Measurements from ENCODE around the gene ALOX12B. TPM values are rescaled to one million over a fixed set of nuclear protein-coding genes. Genes with fewer than 3 reads are reported as not detected.
"Not testable (repeated sequence)": the region's sequence is repeated elsewhere in the genome, so short reads cannot be mapped to it uniquely, and the experiment has no call there.

ALOX12B gene
- total RNA-seq, 4 donors from 2014 or later, result not detected

- Histone ChIP-seq H3K4me1 (peaks cover 9 to 15% of the 10 kb centered on the region in 2 donors), H3K27ac (no peak overlapping the region), H3K9me3 (no peaks in the 10 kb centered on the region), H3K27me3 (no peaks in the 10 kb centered on the region), H3K36me3 (no peaks in the 10 kb centered on the region), H3K4me3 (replicated peaks in 1 of 3) (no peak overlapping the region)
- intact Hi-C loops (cut with DNase I), result no loop called here
- WGBS, 2 donors, result 75 to 81% methylated on average over 9 of the region's 9 CpGs
- no peak for DNase-seq
- TF ChIP-seq POLR2A (IDR thresholded peaks at IDR 0.05) (no peak), CTCF (IDR thresholded peaks at IDR 0.05) (no peak)
These were observed 62.2 kb downstream of the ALOX12B start for GRCh38 chr17:8025176-8025911.

- 89 to 90% methylated on average over 6 of the region's 6 CpGs for WGBS, 2 donors
- H3K9me3 ChIP-seq; H3K36me3 ChIP-seq; H3K27ac ChIP-seq; DNase-seq; H3K4me3 ChIP-seq (replicated peaks in 1 of 3); intact Hi-C loops (cut with DNase I); H3K27me3 ChIP-seq: not testable (repeated sequence)
- peaks cover 9 to 15% of the 10 kb centered on the region in 2 donors for H3K4me1 ChIP-seq
These were observed 63.4 kb downstream of the ALOX12B start for GRCh38 chr17:8024161-8024560.

Small RNAs within 50 kb of the gene (microRNA-seq; reads per million reads assigned to microRNA genes)
- not detected for gene MIR4314

Small RNAs within 50 kb of the gene (small RNA-seq; reads per million reads assigned to genes)
- gene MIR4314, result not detected

Other genes starting within 250 kb of the ALOX12B start
- gene TMEM88, start 232.7 kb downstream of the ALOX12B start, total RNA-seq, result 10 to 100 TPM; 12.3 to 39.5 (median 18.4) TPM
- 100 to 1,000 TPM in 2 of 4 donors, 10 to 100 TPM in 2; 24.6 to 180 (median 79.6) TPM for gene NAA38, start 230.2 kb downstream of the ALOX12B start, total RNA-seq
- 10 to 100 TPM; 14.9 to 29.5 (median 23.5) TPM for gene CYB5D1, start 229.7 kb downstream of the ALOX12B start, total RNA-seq
- 100 to 1,000 TPM in 1 of 4 donors, 10 to 100 TPM in 3; 78.9 to 117 (median 91.4) TPM for gene CHD3, start 198.9 kb downstream of the ALOX12B start, total RNA-seq
- 1 to 10 TPM; 1.1 to 4.3 (median 2.2) TPM for gene RNF227, start 171.4 kb downstream of the ALOX12B start, total RNA-seq
- 1 to 10 TPM in 2 of 4 donors, under 1 TPM in 2; 0.40 to 3.7 (median 1.5) TPM for gene KCNAB3, start 157.9 kb downstream of the ALOX12B start, total RNA-seq
- 10 to 100 TPM; 40.2 to 59.0 (median 53.4) TPM for gene TRAPPC1, start 155.8 kb downstream of the ALOX12B start, total RNA-seq
- gene CNTROB, start 155.5 kb downstream of the ALOX12B start, total RNA-seq, result 10 to 100 TPM; 21.0 to 35.9 (median 28.0) TPM
- not detected for gene GUCY2D, start 85.1 kb downstream of the ALOX12B start, total RNA-seq
- gene ALOX15B, start 48.7 kb downstream of the ALOX12B start, total RNA-seq, result 1 to 10 TPM in 3 of 4 donors, under 1 TPM in 1; 0.67 to 3.3 (median 1.1) TPM
- not detected for gene ALOXE3, start 30.8 kb upstream of the ALOX12B start, total RNA-seq
- 1 to 10 TPM in 1 of 4 donors, not detected in 3; 1.7 TPM for gene HES7, start 36.4 kb upstream of the ALOX12B start, total RNA-seq
- 100 to 1,000 TPM in 3 of 4 donors, 10 to 100 TPM in 1; 85.2 to 148 (median 137) TPM for gene PER1, start 64.7 kb upstream of the ALOX12B start, total RNA-seq
- 10 to 100 TPM; 30.6 to 35.2 (median 33.4) TPM for gene VAMP2, start 75.2 kb upstream of the ALOX12B start, total RNA-seq
- gene TMEM107, start 88.7 kb upstream of the ALOX12B start, total RNA-seq, result 10 to 100 TPM; 19.7 to 34.7 (median 32.2) TPM
- 10 to 100 TPM in 3 of 4 donors, 1 to 10 TPM in 1; 7.7 to 17.0 (median 15.5) TPM for gene BORCS6, start 102.5 kb upstream of the ALOX12B start, total RNA-seq
- 1 to 10 TPM in 1 of 4 donors, not detected in 3; 6.0 TPM for gene AURKB, start 122.9 kb upstream of the ALOX12B start, total RNA-seq
- gene CTC1, start 160.3 kb upstream of the ALOX12B start, total RNA-seq, result 10 to 100 TPM; 19.2 to 40.3 (median 21.2) TPM
- gene PFAS, start 161.6 kb upstream of the ALOX12B start, total RNA-seq, result 10 to 100 TPM; 14.8 to 39.5 (median 18.3) TPM
- 10 to 100 TPM; 18.9 to 30.2 (median 22.4) TPM for gene RANGRF, start 201.0 kb upstream of the ALOX12B start, total RNA-seq
- 10 to 100 TPM in 1 of 4 donors, 1 to 10 TPM in 3; 2.9 to 12.7 (median 5.9) TPM for gene SLC25A35, start 207.7 kb upstream of the ALOX12B start, total RNA-seq
- gene ARHGEF15, start 222.5 kb upstream of the ALOX12B start, total RNA-seq, result 1 to 10 TPM; 4.3 to 9.8 (median 6.8) TPM

Data from thyroid gland (tissue), 4 donors.